ENCODE measurements around the gene SH3D19. TPM values are rescaled to one million over a fixed set of nuclear protein-coding genes. Genes with fewer than 3 reads are reported as not detected.

Gene SH3D19, protein sequence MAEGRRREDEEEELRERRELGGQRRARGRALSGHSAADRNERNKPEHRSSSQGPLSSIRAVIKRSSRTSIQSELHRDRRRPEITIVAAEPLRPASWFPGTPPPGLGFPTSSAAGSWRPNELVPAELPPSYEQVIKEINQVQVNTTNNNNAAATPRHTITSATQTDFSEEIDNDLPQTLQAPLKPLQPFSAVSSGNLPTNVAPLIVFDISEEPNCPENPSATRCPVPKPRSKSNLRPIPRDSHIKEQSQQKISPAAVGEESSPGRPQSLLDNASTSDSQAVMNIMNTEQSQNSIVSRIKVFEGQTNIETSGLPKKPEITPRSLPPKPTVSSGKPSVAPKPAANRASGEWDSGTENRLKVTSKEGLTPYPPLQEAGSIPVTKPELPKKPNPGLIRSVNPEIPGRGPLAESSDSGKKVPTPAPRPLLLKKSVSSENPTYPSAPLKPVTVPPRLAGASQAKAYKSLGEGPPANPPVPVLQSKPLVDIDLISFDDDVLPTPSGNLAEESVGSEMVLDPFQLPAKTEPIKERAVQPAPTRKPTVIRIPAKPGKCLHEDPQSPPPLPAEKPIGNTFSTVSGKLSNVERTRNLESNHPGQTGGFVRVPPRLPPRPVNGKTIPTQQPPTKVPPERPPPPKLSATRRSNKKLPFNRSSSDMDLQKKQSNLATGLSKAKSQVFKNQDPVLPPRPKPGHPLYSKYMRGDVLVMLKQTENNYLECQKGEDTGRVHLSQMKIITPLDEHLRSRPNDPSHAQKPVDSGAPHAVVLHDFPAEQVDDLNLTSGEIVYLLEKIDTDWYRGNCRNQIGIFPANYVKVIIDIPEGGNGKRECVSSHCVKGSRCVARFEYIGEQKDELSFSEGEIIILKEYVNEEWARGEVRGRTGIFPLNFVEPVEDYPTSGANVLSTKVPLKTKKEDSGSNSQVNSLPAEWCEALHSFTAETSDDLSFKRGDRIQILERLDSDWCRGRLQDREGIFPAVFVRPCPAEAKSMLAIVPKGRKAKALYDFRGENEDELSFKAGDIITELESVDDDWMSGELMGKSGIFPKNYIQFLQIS
- total RNA-seq, result 29.1 and 39.3 TPM in 2 replicates

DNA sequence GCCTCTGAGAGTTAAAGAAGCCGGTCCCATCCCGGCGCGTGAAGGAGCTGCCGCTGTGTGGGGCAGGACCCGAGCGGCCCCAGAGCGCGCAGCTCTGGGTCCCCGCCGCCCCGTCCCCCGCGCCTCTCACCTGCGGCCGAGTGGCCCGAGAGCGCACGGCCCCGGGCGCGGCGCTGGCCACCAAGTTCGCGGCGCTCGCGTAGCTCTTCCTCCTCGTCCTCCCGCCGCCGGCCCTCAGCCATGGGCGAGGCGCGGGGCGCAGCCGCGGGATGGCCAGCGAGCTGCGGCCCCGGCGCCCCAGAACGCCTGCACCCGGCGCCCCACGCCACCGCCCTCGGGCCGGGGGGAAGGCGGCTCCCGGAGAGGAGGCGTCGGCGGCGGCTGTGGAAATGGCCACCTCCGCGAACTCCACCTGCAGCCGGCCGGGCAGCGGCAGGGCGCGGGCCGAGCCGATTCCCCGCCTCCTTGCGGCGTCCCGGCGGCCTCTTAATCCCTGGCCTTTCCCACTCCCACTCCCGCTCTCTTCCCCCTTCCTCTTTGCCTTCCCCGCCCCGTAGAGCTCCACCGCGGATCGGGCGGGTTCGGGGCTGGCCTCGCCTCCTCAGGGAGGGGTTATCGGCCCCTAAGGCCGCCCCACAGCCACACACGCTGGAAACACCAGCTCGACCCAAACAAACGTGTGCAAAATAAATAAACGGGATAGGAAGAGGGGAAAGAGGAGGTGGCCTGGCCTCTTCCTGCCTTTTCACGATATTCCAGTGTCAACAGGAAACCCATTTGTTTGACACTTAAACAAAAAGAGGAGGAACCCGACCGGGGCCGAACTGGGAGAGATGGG, at the start of gene SH3D19:
SH3D19 (minus strand) TSS at position 495 of the 838 bp plus-strand sequence; CDS start at position 242, 253 bp downstream.

GRCh38 chr4:151276787-151277562, 48.4 kb downstream of the SH3D19 start, which contains the start of gene PRSS48:
TSS of gene PRSS48 (plus strand) at chr4:151277161. CDS start at chr4:151277173, 12 bp downstream.

DNA sequence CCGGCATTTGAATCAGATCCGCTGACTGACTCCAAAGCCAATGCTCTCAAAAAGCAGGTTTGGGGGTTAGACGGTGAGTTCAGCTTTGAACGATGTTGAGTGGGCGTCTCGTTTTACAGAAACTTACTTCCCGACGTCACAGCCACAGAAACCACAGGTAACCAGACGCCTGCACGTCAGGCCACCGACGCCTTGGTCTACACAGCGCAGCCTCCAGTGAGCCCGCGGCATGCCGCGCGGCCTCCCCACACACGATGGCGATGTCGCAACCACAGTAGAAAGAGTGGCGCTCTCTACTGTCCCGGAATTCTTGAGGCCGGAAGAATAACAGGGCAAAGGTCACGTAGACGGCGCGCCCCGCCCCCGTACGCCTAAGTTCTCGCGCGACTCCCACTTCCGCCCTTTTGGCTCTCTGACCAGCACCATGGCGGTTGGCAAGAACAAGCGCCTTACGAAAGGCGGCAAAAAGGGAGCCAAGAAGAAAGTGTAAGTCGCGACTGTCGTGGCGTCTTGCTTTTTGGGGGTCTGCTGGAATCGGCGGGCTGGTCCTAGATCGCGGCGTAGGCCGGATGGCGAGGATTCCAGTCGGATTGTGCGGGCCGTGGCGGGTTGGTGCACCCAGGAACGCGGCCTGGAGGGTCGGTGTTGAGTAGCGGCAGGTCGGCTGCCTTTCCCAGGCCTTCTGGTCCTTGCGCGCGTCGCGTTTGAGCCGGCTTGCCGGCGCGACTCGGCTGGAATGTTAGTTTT, 226.0 kb downstream of the SH3D19 start, which contains the start of gene RPS3A:
RPS3A (plus strand) TSS at position 400 of the 747 bp plus-strand sequence; CDS start at position 425, 25 bp downstream.

Other genes starting within 250 kb of the SH3D19 start
- 2,733 and 2,852 TPM in 2 replicates for gene RPS3A, start 226.0 kb downstream of the SH3D19 start, total RNA-seq
- not detected in 2 replicates for gene PRSS48, start 48.4 kb downstream of the SH3D19 start, total RNA-seq
- gene FHIP1A, start 83.6 kb upstream of the SH3D19 start, total RNA-seq, result 13.1 and 18.4 TPM in 2 replicates